GM18907 (cell line): ENCODE measurements around the gene HBS1L.
A peak's percentile ranks its signal among the peaks of the same experiment; 100 is the strongest.
"Not testable (repeated sequence)": the region's sequence is repeated elsewhere in the genome, so short reads cannot be mapped to it uniquely, and the experiment has no call there.

Experiments used
- ATAC-seq: cut with Tn5 transposase; IDR thresholded peaks from one replicate; pipeline ENCODE4 v1.9.1; 2021; ENCODE audit warnings: mild to moderate bottlenecking, moderate library complexity; ENCODE audit not compliant: unreplicated experiment

HBS1L gene

DNA sequence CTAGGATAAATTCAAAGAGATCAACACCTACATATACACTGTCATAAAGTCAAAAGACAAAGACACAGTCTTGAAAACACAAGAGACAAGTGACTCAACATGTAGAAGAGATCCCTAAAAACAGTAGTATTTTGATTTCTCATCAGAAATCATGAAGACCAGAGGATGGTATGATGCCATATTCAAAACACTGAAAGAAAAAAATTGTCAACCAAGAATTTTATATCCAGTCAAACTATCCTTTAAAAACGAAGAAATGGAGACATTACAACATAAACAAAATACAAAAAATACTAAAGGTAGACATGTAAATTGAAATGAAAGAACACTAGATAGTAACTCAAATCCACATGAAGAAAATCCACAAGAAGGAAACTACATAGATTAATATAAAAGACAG, 27.3 kb upstream of the HBS1L start:
- ATAC-seq, result no peak

DNA sequence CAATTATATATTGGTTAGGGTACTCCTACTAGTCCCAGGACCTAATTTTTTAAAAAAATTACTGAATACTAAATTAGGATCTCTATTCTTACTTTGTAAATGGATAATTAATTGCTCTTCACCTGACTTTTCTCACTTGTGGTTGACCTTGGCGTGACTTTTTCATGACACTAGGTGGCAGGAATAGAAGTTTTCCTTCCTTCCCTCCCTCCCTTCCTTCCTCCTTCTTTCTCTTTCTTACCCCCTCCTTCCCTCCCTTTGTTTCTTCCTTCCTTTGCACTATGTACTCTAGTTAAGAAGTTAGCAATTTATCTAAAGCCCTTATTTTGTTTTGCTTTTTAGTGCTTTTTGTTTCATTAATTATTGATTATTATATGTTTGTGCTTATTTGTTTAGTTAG, 20.4 kb upstream of the HBS1L start:
- ATAC-seq, result no peak

DNA sequence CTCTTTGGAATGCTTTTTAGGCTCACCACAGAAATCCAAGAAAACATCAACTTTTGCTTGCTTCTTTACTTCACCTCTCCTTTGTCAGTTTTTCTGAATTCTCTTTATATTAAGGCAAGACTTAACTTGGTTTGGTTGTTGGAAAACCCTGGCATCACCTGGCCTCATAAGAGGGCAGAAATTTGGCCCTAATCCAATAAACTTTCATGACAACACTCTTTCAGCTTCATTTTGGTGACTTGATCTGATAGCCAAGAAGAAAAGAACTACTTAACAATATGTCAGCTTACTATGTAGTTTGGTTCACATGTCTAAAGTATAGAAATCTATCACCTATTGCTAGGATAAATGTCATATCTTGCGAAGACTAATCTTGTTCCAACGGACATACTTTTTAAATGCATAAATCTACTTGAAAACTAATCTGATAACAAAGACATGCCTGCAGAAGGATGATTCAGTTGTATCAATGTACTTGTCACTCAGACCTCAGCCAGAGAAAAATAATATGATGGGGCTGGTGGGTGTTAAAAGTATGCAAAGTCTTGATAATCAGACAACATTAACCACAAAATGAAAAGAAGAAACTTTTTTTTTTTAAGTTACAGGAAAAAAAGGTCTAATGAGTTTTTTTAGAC, 19.3 kb upstream of the HBS1L start:
- no peak for ATAC-seq

- ATAC-seq, result no peak
These were observed 18.6 kb upstream of the HBS1L start for GRCh38 chr6:135073217-135073616.

DNA sequence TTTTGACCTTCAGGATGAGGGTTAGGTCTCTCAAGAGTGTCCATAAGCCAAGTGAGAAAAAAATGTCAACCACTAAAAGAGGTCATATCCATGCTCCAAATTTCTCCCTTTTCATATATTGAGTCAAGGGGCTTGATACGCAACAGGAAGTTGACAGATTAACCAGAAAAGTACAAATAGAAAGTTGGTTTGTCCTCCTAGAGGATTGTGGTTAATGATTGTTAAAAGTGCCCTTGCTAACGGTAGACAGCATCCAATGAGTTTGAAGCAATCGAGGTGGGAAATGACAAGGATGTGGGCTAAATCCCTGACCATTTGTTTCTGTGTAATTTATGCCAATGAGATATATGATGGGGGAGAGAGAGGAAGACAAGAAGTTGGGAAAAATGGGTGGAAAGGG, 18.1 kb upstream of the HBS1L start:
- ATAC-seq, result no peak

DNA sequence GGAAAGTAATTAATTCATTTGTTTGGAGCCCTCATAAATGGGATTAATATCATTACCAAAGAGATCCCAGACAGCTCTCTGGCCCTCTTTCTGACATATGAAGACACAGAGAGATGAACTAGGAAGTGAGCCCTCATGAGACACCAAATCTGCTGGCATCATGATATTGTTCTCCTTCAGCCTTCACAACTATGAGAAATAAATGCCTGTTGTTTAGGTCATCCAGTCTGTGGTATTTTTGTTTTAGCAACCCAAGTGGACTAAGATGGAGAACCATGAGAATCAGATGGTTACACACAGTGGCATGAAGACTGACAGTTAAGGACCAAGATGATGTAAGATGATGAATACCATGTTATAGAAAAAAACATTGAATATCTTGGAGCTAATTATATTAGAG, 16.9 kb upstream of the HBS1L start:
- no peak for ATAC-seq

- ATAC-seq, result no peak
These were observed 13.3 kb upstream of the HBS1L start for GRCh38 chr6:135067911-135068310.

DNA sequence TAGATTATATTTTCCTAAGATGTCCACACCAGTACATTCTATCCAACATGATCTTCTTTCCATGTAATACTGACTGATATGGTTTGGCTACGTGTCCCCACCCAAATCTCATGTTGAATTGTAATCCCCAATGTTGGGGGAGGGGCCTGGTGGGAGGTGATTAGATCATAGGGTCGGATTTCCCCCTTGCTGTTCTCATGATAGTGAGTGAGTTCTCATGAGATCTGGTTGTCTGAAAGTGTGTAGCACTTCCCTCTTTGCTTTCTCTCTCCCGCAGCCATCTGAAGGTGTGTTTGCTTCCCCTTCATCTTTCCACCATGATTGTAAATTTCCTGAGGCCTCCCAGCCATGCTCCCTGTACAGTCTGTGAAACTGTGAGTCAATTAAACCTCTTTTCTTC, 12.2 kb upstream of the HBS1L start:
- ATAC-seq, result no peak

DNA sequence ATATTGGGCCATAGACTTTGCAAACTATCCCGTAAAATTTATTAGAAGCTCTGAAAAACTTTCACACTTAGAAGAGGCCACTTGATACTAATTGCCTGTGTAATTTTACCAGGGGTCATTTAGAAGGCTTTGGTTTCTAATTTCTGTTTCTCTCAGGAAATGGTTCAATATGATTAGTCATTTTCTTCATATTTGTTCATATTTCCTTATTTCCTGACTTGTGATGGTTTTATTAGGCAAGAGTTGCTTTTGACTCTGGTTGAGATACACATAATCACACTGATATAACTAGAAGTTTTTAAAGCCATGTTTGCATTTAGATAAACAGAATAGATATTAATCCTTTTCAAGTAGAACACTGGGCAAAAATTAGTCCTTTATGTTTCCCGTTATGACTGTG, 11.8 kb upstream of the HBS1L start:
- no peak for ATAC-seq

GRCh38 chr6:135064586-135064985, 10.0 kb upstream of the HBS1L start:
- ATAC-seq, result no peak

DNA sequence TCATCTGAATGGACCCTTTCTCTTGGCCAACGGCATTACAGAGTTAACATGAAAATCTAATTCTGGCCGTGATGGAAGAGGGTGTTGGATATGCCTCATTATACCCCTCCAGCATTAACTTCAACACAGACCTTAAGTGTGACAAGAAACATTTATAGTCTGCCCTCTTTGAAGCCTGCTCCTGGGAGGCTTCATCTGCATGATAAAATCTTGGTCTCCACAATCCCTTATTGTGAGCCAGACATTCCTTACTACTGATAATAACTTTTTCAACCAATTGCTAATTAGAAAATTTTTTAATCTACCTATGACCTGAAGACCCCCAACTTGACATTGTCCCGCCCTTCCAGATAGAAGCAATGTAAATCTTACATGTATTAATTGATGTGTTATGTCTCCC, 9.3 kb upstream of the HBS1L start:
- no peak for ATAC-seq

DNA sequence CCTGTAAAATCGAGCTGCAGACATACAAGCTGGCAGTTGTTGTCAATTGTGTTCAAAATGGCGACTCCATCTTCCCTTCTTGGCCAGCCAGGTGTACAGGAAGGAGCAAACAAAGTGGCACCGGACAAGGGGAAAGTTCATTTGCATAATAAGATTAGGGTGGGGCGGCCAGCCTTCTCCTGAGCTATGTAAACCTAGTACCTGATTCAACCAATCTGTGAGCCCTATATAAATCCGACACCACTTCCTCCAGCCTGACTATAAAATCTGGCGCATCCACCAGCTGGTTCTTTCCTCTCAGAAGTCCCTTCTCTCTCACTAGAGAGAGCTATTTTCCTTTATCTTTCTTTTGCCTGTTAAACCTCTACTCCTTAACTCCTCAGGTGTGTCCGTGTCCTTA, 8.1 kb upstream of the HBS1L start:
- ATAC-seq, result no peak

- no peak for ATAC-seq
These were observed 5.5 kb upstream of the HBS1L start for GRCh38 chr6:135060076-135060475.

DNA sequence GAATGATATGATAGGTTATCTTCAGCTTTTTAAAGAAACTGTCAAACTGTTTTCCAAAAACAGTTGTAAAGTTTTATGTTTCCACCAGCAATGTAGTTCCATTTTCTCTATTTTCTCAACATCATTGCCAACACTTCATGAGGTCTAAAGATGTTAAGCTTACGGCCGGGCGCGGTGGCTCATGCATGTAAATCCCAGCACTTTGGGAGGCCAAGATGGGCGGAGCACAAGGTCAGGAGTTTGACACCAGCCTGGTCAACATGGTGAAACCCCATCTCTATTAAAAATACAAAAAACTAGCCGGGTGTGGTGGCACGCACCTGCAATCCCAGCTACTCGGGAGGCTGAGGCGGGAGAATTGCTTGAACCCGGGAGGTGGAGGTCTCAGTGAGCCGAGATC, 3.7 kb upstream of the HBS1L start:
- not testable (repeated sequence) for ATAC-seq

- no peak for ATAC-seq
These were observed 2.0 kb upstream of the HBS1L start for GRCh38 chr6:135056632-135057031.

DNA sequence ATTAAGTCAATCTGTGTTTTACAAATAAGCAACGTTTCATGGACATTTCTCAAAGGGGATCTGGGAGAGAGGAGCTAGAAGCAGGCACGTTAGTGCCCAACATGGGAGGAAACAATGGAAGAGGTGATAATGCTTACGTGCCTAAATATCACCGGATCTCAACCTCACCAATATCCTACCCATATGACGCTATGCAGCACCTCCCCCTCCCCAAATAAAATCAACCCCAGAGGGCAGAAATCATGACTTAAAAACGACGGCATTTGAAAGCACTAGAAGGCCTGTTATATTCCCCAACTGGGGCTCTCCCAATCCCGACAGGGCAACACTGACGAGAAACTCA, 425 bp downstream of the HBS1L start:
- peak; percentile 15 for ATAC-seq

- ATAC-seq, result no peak
These were observed 1.2 kb downstream of the HBS1L start for GRCh38 chr6:135053406-135053805.

GRCh38 chr6:135052939-135053338, 1.7 kb downstream of the HBS1L start:
- ATAC-seq, result no peak

GRCh38 chr6:135048915-135049314, 5.7 kb downstream of the HBS1L start:
- no peak for ATAC-seq

GRCh38 chr6:135047336-135047735, 7.3 kb downstream of the HBS1L start:
- no peak for ATAC-seq

- ATAC-seq, result no peak
These were observed 7.7 kb downstream of the HBS1L start for GRCh38 chr6:135046912-135047311.

DNA sequence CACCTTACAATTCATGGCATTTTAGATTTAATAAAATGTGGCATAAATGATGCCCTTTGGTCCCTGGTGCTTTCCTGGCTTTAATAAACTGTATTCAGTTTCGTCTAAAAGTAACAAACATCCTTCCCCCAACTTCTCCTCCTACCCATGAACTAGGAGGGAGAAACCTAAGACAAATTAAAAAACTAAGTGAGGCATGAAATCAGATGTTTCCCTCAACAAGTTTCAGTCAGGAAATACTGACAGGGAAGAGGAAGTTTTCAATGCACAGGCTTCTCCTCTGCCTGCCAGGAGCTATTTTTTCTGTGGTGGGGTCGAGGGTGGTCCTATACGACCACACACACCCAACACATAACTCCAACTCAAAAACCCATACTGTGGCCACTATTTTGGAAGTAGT, 10.0 kb downstream of the HBS1L start:
- ATAC-seq, result no peak

DNA sequence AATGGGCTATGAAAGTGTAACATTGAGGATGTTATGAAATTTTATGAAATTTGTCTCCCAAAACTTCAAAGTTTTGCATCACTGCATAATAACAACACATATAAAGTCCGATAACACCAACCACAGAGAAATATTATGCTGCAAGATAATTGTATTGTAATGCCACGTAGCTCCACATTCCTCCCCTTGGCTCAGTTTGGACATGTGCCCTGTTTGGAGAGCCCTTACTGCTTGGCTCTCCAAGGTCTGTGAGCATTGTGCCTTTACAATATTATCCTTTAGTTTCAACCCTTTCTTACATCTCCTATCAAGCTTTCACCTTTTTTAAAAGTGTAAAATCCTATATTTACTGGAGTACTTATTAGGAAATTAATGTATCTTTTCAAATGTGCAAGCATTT, 10.8 kb downstream of the HBS1L start:
- ATAC-seq, result no peak

DNA sequence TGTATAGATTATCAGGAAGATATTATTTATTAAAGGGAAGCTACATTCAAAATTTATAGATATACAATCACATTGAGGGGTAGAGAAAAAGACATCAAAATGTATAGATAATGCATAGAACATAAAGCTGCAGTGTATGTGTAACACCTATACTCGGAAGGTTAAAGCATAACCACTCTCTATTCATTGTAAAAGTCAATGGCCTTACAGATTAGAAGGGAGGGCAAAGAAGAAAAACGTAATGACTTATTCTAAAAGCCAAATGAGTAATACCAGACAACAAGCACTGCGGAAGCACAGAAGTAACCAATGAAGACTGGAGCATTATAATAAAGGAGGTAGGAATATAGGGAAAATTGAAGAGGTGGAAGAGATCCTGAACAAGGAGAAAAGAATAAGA, 11.3 kb downstream of the HBS1L start:
- ATAC-seq, result no peak
